Activated B cell treated with CpG ODN at 0.5 μM for 24 hours (primary cell): ENCODE results near the gene PDCD7. TPM values are rescaled to one million over a fixed set of nuclear protein-coding genes. Genes with fewer than 3 reads are reported as not detected.
"Not testable (repeated sequence)": the region's sequence is repeated elsewhere in the genome, so short reads cannot be mapped to it uniquely, and the experiment has no call there.

ENCODE experiments used
- ATAC-seq: fragments of 200-7000 bp; cut with Tn5 transposase; one replicate; pipeline ENCODE4 v1.10.0; 2021; ENCODE audit warnings: low read depth, mild to moderate bottlenecking, moderate library complexity
- CTCF ChIA-PET: fragments of 350-600 bp; sonication (Branson Sonifier 250); formaldehyde crosslinking; loops from one replicate; lab custom pipeline; 2021; ENCODE audit warnings: antibody characterized with exemption; lab: Charles Lee
- POLR2A ChIA-PET: fragments of 350-600 bp; sonication (Branson Sonifier 250); formaldehyde crosslinking; loops from one replicate; lab custom pipeline; 2021; ENCODE audit warnings: antibody characterized with exemption; lab: Charles Lee
- DNase-seq: peaks from one replicate; pipeline ENCODE4 v3.0.0; 2022
- H3K27ac Mint-ChIP-seq: one replicate; pipeline ENCODE4 v1.8.0; 2020; ENCODE audit warnings: mixed read lengths
- H3K27me3 Mint-ChIP-seq: one replicate; pipeline ENCODE4 v1.8.0; 2021; ENCODE audit warnings: mixed read lengths
- H3K36me3 Mint-ChIP-seq: one replicate; pipeline ENCODE4 v1.8.0; 2021; ENCODE audit warnings: low read depth, mixed read lengths
- H3K4me1 Mint-ChIP-seq: one replicate; pipeline ENCODE4 v1.8.0; 2021; ENCODE audit warnings: mixed read lengths
- H3K4me3 Mint-ChIP-seq: one replicate; pipeline ENCODE4 v1.8.0; 2020; ENCODE audit warnings: mild to moderate bottlenecking, mixed read lengths
- H3K9me3 Mint-ChIP-seq: one replicate; pipeline ENCODE4 v1.8.0; 2020; ENCODE audit warnings: mixed read lengths
- CTCF ChIP-seq: fragments of 200-600 bp; IDR thresholded peaks from one replicate; pipeline ENCODE4 v1.8.0; 2022; ENCODE audit warnings: antibody characterized with exemption, mild to moderate bottlenecking
- intact Hi-C: fragments of 100-400 bp; cut with micrococcal nuclease; formaldehyde crosslinking; loops from one replicate; pipeline ENCODE4 v1.15.1; 2024
- total RNA-seq: library from RNA; stranded (reverse); gene quantifications from 2 replicates; pipeline ENCODE4 v1.2.3, GENCODE V29; 2022

The PDCD7 gene
- total RNA-seq, 1 donor from 2014 or later = 30.7 TPM

- no peaks in the 10 kb centered on the region for H3K4me1 Mint-ChIP-seq
- ChIA-PET CTCF (no interaction called here), POLR2A (no interaction called here)
- H3K27ac Mint-ChIP-seq = no peak overlapping the region
- no peak for TF ChIP-seq CTCF
- intact Hi-C loops = loop anchor here (2.0 kb wide), 1 partner anchor 68 kb away; no protein-coding TSS in a partner anchor
- no peak overlapping the region for H3K4me3 Mint-ChIP-seq
- ATAC-seq = no peak
- DNase-seq = no peak
- H3K36me3 Mint-ChIP-seq = peaks cover 62% of the 10 kb centered on the region
- H3K27me3 Mint-ChIP-seq = no peaks in the 10 kb centered on the region
- H3K9me3 Mint-ChIP-seq = no peaks in the 10 kb centered on the region
Measured at GRCh38 chr15:65100442-65100841, 33.2 kb downstream of the PDCD7 start.

GRCh38 chr15:65099801-65100200 is 33.8 kb downstream of the PDCD7 start:
- H3K27me3 Mint-ChIP-seq, DNase-seq, H3K9me3 Mint-ChIP-seq, H3K27ac Mint-ChIP-seq, POLR2A ChIA-PET, ATAC-seq, CTCF ChIA-PET, H3K4me1 Mint-ChIP-seq, H3K4me3 Mint-ChIP-seq: not testable (repeated sequence)
- intact Hi-C loops = loop anchor here (2.0 kb wide), 1 partner anchor 67 kb away; no protein-coding TSS in a partner anchor
- peaks cover 56% of the 10 kb centered on the region for H3K36me3 Mint-ChIP-seq

GRCh38 chr15:65099336-65099735 is 34.3 kb downstream of the PDCD7 start:
- CTCF ChIA-PET = no interaction called here
- DNase-seq = no peak
- POLR2A ChIA-PET = no interaction called here

GRCh38 chr15:65097651-65098263 is 35.9 kb downstream of the PDCD7 start:
- POLR2A ChIA-PET = no interaction called here
- Mint-ChIP-seq H3K4me3 (no peak overlapping the region), H3K36me3 (peaks cover 47% of the 10 kb centered on the region), H3K9me3 (no peaks in the 10 kb centered on the region), H3K27ac (no peak overlapping the region), H3K27me3 (no peaks in the 10 kb centered on the region), H3K4me1 (no peaks in the 10 kb centered on the region)
- TF ChIP-seq CTCF = no peak
- DNase-seq (no peak), ATAC-seq (no peak)
- intact Hi-C loops = no loop called here
- CTCF ChIA-PET = no interaction called here

More at GRCh38 chr15:65099336-65099735, 34.3 kb downstream of the PDCD7 start:
- TF ChIP-seq CTCF = no peak
- no peaks in the 10 kb centered on the region for H3K9me3 Mint-ChIP-seq
- H3K4me1 Mint-ChIP-seq = no peaks in the 10 kb centered on the region
- no peak overlapping the region for H3K4me3 Mint-ChIP-seq
- H3K27ac Mint-ChIP-seq = no peak overlapping the region
- intact Hi-C loops = no loop called here
- ATAC-seq = no peak
- H3K27me3 Mint-ChIP-seq = no peaks in the 10 kb centered on the region
- H3K36me3 Mint-ChIP-seq = peaks cover 55% of the 10 kb centered on the region

GRCh38 chr15:65096481-65097385 is 36.9 kb downstream of the PDCD7 start:
- Mint-ChIP-seq H3K4me1 (no peaks in the 10 kb centered on the region), H3K4me3 (no peak overlapping the region), H3K27ac (no peak overlapping the region), H3K9me3 (no peaks in the 10 kb centered on the region), H3K36me3 (peaks cover 46% of the 10 kb centered on the region), H3K27me3 (no peaks in the 10 kb centered on the region)
- TF ChIP-seq CTCF = no peak
- ATAC-seq (no peak), DNase-seq (no peak)
- intact Hi-C loops = no loop called here
- ChIA-PET CTCF (no interaction called here), POLR2A (no interaction called here)
